GM23338 (cell line): Measurements from ENCODE around the gene CDH4. TPM values are rescaled to one million over a fixed set of nuclear protein-coding genes. Genes with fewer than 3 reads are reported as not detected.

Experiments
- ATAC-seq: fragments of 200-7000 bp; cut with Tn5 transposase; 3 replicates; pipeline ENCODE4 v1.9.1; 2020
- DNase-seq: peaks from one replicate; pipeline ENCODE4 v3.0.0-alpha.2; 2015; ENCODE audit warnings: low spot score
- H2AFZ ChIP-seq: fragments of 200-600 bp; sonication (generic); 2 replicates; pipeline ENCODE4 v1.8.0; 2016; ENCODE audit warnings: antibody characterized with exemption, mild to moderate bottlenecking, moderate library complexity
- H3F3A ChIP-seq: fragments of 200-600 bp; sonication (generic); replicated peaks from 2 replicates; pipeline ENCODE4 v1.8.0; 2017; ENCODE audit warnings: antibody characterized with exemption, mixed run types, low read depth
- H3K27ac ChIP-seq: fragments of 200-600 bp; sonication (generic); 2 replicates; pipeline ENCODE4 v1.6.1; 2016; ENCODE audit warnings: low read depth
- H3K27me3 ChIP-seq: fragments of 200-600 bp; sonication (generic); 2 replicates; pipeline ENCODE4 v1.8.0; 2016; ENCODE audit warnings: mild to moderate bottlenecking, mixed run types, moderate library complexity; ENCODE audit not compliant: insufficient read depth
- H3K36me3 ChIP-seq: fragments of 200-600 bp; sonication (generic); 2 replicates; pipeline ENCODE4 v1.8.0; 2016; ENCODE audit warnings: mild to moderate bottlenecking; ENCODE audit not compliant: insufficient read depth
- H3K4me1 ChIP-seq: fragments of 200-600 bp; sonication (generic); 2 replicates; pipeline ENCODE4 v1.8.0; 2016; ENCODE audit warnings: mild to moderate bottlenecking, moderate library complexity; ENCODE audit not compliant: insufficient read depth
- H3K4me2 ChIP-seq: fragments of 200-600 bp; sonication (generic); 2 replicates; pipeline ENCODE4 v1.7.1; 2017; ENCODE audit warnings: mixed run types
- H3K4me3 ChIP-seq: fragments of 200-600 bp; sonication (generic); 2 replicates; pipeline ENCODE4 v1.6.1; 2016; ENCODE audit warnings: mixed run types
- H3K79me2 ChIP-seq: fragments of 200-600 bp; sonication (generic); replicated peaks from 2 replicates; pipeline ENCODE4 v1.8.0; 2017; ENCODE audit warnings: mild to moderate bottlenecking; ENCODE audit not compliant: insufficient read depth
- H3K9me2 ChIP-seq: fragments of 200-600 bp; sonication (generic); 2 replicates; pipeline ENCODE4 v1.8.0; 2017; ENCODE audit not compliant: insufficient read depth
- H4K20me1 ChIP-seq: fragments of 200-600 bp; sonication (generic); replicated peaks from 2 replicates; pipeline ENCODE4 v1.8.0; 2017; ENCODE audit warnings: mild to moderate bottlenecking; ENCODE audit not compliant: insufficient read depth
- H3K27ac Mint-ChIP-seq: 2 replicates; pipeline ENCODE4 v1.8.0; 2020; ENCODE audit warnings: inconsistent platforms, mild to moderate bottlenecking, moderate library complexity, mixed read lengths
- H3K27me3 Mint-ChIP-seq: 3 replicates; pipeline ENCODE4 v1.8.0; 2022; ENCODE audit warnings: low read depth, mild to moderate bottlenecking, moderate library complexity, mixed read lengths, inconsistent platforms; ENCODE audit not compliant: insufficient read depth, poor library complexity
- H3K36me3 Mint-ChIP-seq: 3 replicates; pipeline ENCODE4 v1.8.0; 2021; ENCODE audit warnings: low read depth, mild to moderate bottlenecking, inconsistent platforms, moderate library complexity, mixed read lengths
- H3K4me1 Mint-ChIP-seq: 3 replicates; pipeline ENCODE4 v1.8.0; 2020; ENCODE audit warnings: mild to moderate bottlenecking, inconsistent platforms, mixed read lengths
- H3K4me3 Mint-ChIP-seq: 3 replicates; pipeline ENCODE4 v1.8.0; 2021; ENCODE audit warnings: moderate library complexity, mild to moderate bottlenecking, inconsistent platforms, mixed read lengths
- H3K9me3 Mint-ChIP-seq: 3 replicates; pipeline ENCODE4 v1.8.0; 2020; ENCODE audit warnings: moderate library complexity, mild to moderate bottlenecking, inconsistent platforms, mixed read lengths
- CREB1 ChIP-seq: fragments of 250-450 bp; sonication (Bioruptor Pico); IDR thresholded peaks from 2 replicates; pipeline ENCODE4 v1.5.0; 2020; ENCODE audit warnings: low read depth, mild to moderate bottlenecking, moderate library complexity
- CTCF ChIP-seq, 2 experiments: fragments of 200-600 bp in 1 of 2; sonication (generic) in 1 of 2; conservative IDR thresholded peaks; 2 replicates each; pipeline versions ENCODE4 v1.5.1 to v1.6.1; 2016 to 2017; ENCODE audit warnings: antibody characterized with exemption in 2 of 2, low read depth in 2 of 2, mild to moderate bottlenecking in 2 of 2, moderate library complexity in 1 of 2
- ETS1 ChIP-seq: IDR thresholded peaks from 2 replicates; pipeline ENCODE4 v1.6.1; 2016; ENCODE audit warnings: antibody characterized with exemption
- EZH2 ChIP-seq: fragments of 200-600 bp; sonication (generic); IDR thresholded peaks from one replicate; pipeline ENCODE4 v1.8.0; 2017; ENCODE audit warnings: antibody characterized with exemption, mild to moderate bottlenecking, low read depth; ENCODE audit not compliant: unreplicated experiment
- EZH2phosphoT487 ChIP-seq: fragments of 200-600 bp; sonication (generic); IDR thresholded peaks from one replicate; pipeline ENCODE4 v1.8.1; 2018; ENCODE audit warnings: antibody characterized with exemption; ENCODE audit not compliant: unreplicated experiment
- JUNB ChIP-seq: IDR thresholded peaks from one replicate; pipeline ENCODE4 v1.6.1; 2016; ENCODE audit warnings: antibody characterized with exemption; ENCODE audit not compliant: unreplicated experiment
- NANOG ChIP-seq: IDR thresholded peaks from 2 replicates; pipeline ENCODE4 v1.6.1; 2016; ENCODE audit warnings: antibody characterized with exemption, borderline replicate concordance
- POLR2AphosphoS5 ChIP-seq: IDR thresholded peaks from 2 replicates; pipeline ENCODE4 v1.6.1; 2016; ENCODE audit warnings: antibody characterized with exemption, low read depth
- REST ChIP-seq: IDR thresholded peaks from one replicate; pipeline ENCODE4 v1.6.1; 2018; ENCODE audit warnings: antibody characterized with exemption; ENCODE audit not compliant: unreplicated experiment
- STAT1 ChIP-seq: IDR thresholded peaks from one replicate; pipeline ENCODE4 v1.6.1; 2016; ENCODE audit warnings: antibody characterized with exemption; ENCODE audit not compliant: unreplicated experiment
- ZNF114 ChIP-seq: fragments of 250-450 bp; sonication (Bioruptor Pico); IDR thresholded peaks from 2 replicates; pipeline ENCODE4 v1.5.0; 2020; ENCODE audit warnings: mild to moderate bottlenecking, moderate library complexity
- ZNF331 ChIP-seq: fragments of 250-450 bp; sonication (Bioruptor Pico); IDR thresholded peaks from 2 replicates; pipeline ENCODE4 v1.5.0; 2020; ENCODE audit warnings: low read depth, mild to moderate bottlenecking, moderate library complexity
- polyA plus RNA-seq: library from polyadenylated mRNA; unstranded; fragments of >200 nt; fragmentation: Nextera tagmentation; extraction: Ambion mirVana; gene quantifications from 2 replicates; pipeline ENCODE4 v1.2.1, GENCODE V29; 2016
- total RNA-seq: library from RNA; depleted of rRNA; stranded (reverse); fragments of >200 nt; shearing (Covaris generic); gene quantifications from 2 replicates; pipeline ENCODE4 v1.2.3, GENCODE V29; 2014

Gene CDH4
- total and polyA plus RNA-seq, 2 experiments from 2014 or later = 1.2 to 4.2 TPM

GRCh38 chr20:61659994-61660346 lies 407.9 kb downstream of the CDH4 start:
- Mint-ChIP-seq H3K36me3 (no peaks in the 10 kb centered on the region; the same call in 2 of the 3 replicates), H3K27ac (no peak overlapping the region), H3K4me3 (no peak overlapping the region), H3K27me3 (peaks cover 24% of the 10 kb centered on the region), H3K9me3 (peaks cover 5% of the 10 kb centered on the region), H3K4me1 (peaks cover 2% of the 10 kb centered on the region; the same call in 1 of the 3 replicates)
- Histone ChIP-seq H3K9me2 (no peaks in the 10 kb centered on the region), H4K20me1 (no peaks in the 10 kb centered on the region), H3K79me2 (no peaks in the 10 kb centered on the region), H3K27me3 (no peaks in the 10 kb centered on the region), H3K4me3 (no peak overlapping the region), H3K4me1 (no peaks in the 10 kb centered on the region), H3K27ac (no peak overlapping the region), H3K4me2 (no peak overlapping the region), H2AFZ (no peak overlapping the region), H3K36me3 (no peaks in the 10 kb centered on the region), H3F3A (no peaks in the 10 kb centered on the region)
- DNase-seq (no peak), ATAC-seq (no peak)
- TF ChIP-seq CTCF (conservative IDR thresholded peaks at IDR 0.05; ENCODE audit: low read depth in 2 of 2) (no peak), JUNB (no peak), ETS1 (no peak), ZNF114 (CRISPR knock-in tag) (no peak), EZH2 (no peak), EZH2phosphoT487 (no peak), STAT1 (no peak)

GRCh38 chr20:61660559-61660958 lies 408.5 kb downstream of the CDH4 start:
- no peaks in the 10 kb centered on the region for H4K20me1 ChIP-seq
- peaks cover 24% of the 10 kb centered on the region for H3K27me3 Mint-ChIP-seq
- H3K4me2 ChIP-seq = no peak overlapping the region
- H3K79me2 ChIP-seq = no peaks in the 10 kb centered on the region
- no peaks in the 10 kb centered on the region for H3F3A ChIP-seq
- H3K36me3 Mint-ChIP-seq = no peaks in the 10 kb centered on the region; the same call in 2 of the 3 replicates
- H3K27me3 ChIP-seq = no peaks in the 10 kb centered on the region
- H3K27ac Mint-ChIP-seq = no peak overlapping the region
- no peak overlapping the region for H2AFZ ChIP-seq
- DNase-seq (no peak), ATAC-seq (no peak)
- peaks cover 2% of the 10 kb centered on the region; the same call in 1 of the 3 replicates for H3K4me1 Mint-ChIP-seq
- no peaks in the 10 kb centered on the region for H3K4me1 ChIP-seq
- H3K27ac ChIP-seq = no peak overlapping the region
- peaks cover 2% of the 10 kb centered on the region; the same call in 2 of the 3 replicates for H3K9me3 Mint-ChIP-seq
- H3K36me3 ChIP-seq = no peaks in the 10 kb centered on the region
- no peak overlapping the region for H3K4me3 ChIP-seq
- no peak overlapping the region for H3K4me3 Mint-ChIP-seq
- H3K9me2 ChIP-seq = no peaks in the 10 kb centered on the region
- TF ChIP-seq EZH2 (no peak), REST (no peak), JUNB (no peak), STAT1 (no peak), CREB1 (CRISPR knock-in tag) (no peak), CTCF (conservative IDR thresholded peaks at IDR 0.05; ENCODE audit: low read depth in 2 of 2) (no peak), ZNF331 (no peak), POLR2AphosphoS5 (no peak), EZH2phosphoT487 (no peak), ZNF114 (CRISPR knock-in tag) (no peak), NANOG (no peak)
